ENCODE results near the gene ZNF787.

Gene ZNF787

GRCh38 chr19:56117889-56118288 is 3.2 kb downstream of the ZNF787 start:
- TF ChIP-seq CTCF (conservative IDR thresholded peaks at IDR 0.05; ENCODE audit: low read depth, low read length): no peak
- DNase-seq (ENCODE audit: low read depth): no peak
- H3K4me3 ChIP-seq (ENCODE audit: low read depth, low read length): no peak overlapping the region

- DNase-seq (ENCODE audit: low read depth): no peak
- TF ChIP-seq CTCF (conservative IDR thresholded peaks at IDR 0.05; ENCODE audit: low read depth, low read length): no peak
Measured at GRCh38 chr19:56117376-56117884, 3.7 kb downstream of the ZNF787 start.

GRCh38 chr19:56116606-56117005 is 4.5 kb downstream of the ZNF787 start:
- DNase-seq (ENCODE audit: low read depth): no peak
- no peak for TF ChIP-seq CTCF (conservative IDR thresholded peaks at IDR 0.05; ENCODE audit: low read depth, low read length)
- no peak overlapping the region for H3K4me3 ChIP-seq (ENCODE audit: low read depth, low read length)

More at GRCh38 chr19:56117376-56117884, 3.7 kb downstream of the ZNF787 start:
- H3K4me3 ChIP-seq (ENCODE audit: low read depth, low read length): no peak overlapping the region

GRCh38 chr19:56115490-56115889 is 5.6 kb downstream of the ZNF787 start:
- no peak overlapping the region for H3K4me3 ChIP-seq (ENCODE audit: low read depth, low read length)
- no peak for DNase-seq (ENCODE audit: low read depth)
- no peak for TF ChIP-seq CTCF (conservative IDR thresholded peaks at IDR 0.05; ENCODE audit: low read depth, low read length)

- DNase-seq (ENCODE audit: low read depth): no peak
- H3K4me3 ChIP-seq (ENCODE audit: low read depth, low read length): no peak overlapping the region
- no peak for TF ChIP-seq CTCF (conservative IDR thresholded peaks at IDR 0.05; ENCODE audit: low read depth, low read length)
Measured at GRCh38 chr19:56114778-56115110, 6.4 kb downstream of the ZNF787 start.

GRCh38 chr19:56114051-56114777 is 6.9 kb downstream of the ZNF787 start:
- no peak overlapping the region for H3K4me3 ChIP-seq (ENCODE audit: low read depth, low read length)
- DNase-seq (ENCODE audit: low read depth): no peak
- TF ChIP-seq CTCF (conservative IDR thresholded peaks at IDR 0.05; ENCODE audit: low read depth, low read length): no peak

GRCh38 chr19:56113074-56113632 is 7.9 kb downstream of the ZNF787 start:
- H3K4me3 ChIP-seq (ENCODE audit: low read depth, low read length): no peak overlapping the region
- TF ChIP-seq CTCF (conservative IDR thresholded peaks at IDR 0.05; ENCODE audit: low read depth, low read length): no peak
- no peak for DNase-seq (ENCODE audit: low read depth)

All from choroid plexus epithelial cell (primary cell).